ENCODE data around the gene SEC14L5. TPM values are rescaled to one million over a fixed set of nuclear protein-coding genes. Genes with fewer than 3 reads are reported as not detected.

SEC14L5 gene
- total and polyA plus RNA-seq, 2 donors (not counting 3 experiments of a cell fraction or from before 2014, with no cell fraction given): not detected

GRCh38 chr16:5022521-5022920, 64.4 kb downstream of the SEC14L5 start:
- H3K4me2 ChIP-seq (ENCODE audit: insufficient read depth, low read length): no peak overlapping the region
- POLR2A ChIA-PET: interaction anchor here (0.7 kb wide), 1 partner anchor 426 kb away, joined by 9 read pairs; no protein-coding TSS in a partner anchor
- no peak overlapping the region for H3K27ac ChIP-seq (ENCODE audit: insufficient read depth, low read depth, low read length)
- H3K9me3 ChIP-seq (replicated peaks; ENCODE audit: control insufficient read depth, insufficient read depth, low read length): no peaks in the 10 kb centered on the region
- DNase-seq (ENCODE audit: low read depth, low spot score) (no peak), FAIRE-seq (no peak)
- no peaks in the 10 kb centered on the region for H3K9me1 ChIP-seq (replicated peaks; ENCODE audit: control insufficient read depth, extremely low read depth, insufficient read depth, low read length)
- CTCF ChIA-PET: no interaction called here
- no peaks in the 10 kb centered on the region for H3K4me1 ChIP-seq (ENCODE audit: control insufficient read depth, extremely low read depth, insufficient read depth, low read length)
- no TSS peak for BruUV-seq (replicated peaks)
- no peaks in the 10 kb centered on the region for H3K79me2 ChIP-seq (ENCODE audit: control insufficient read depth, insufficient read depth, low read length)
- no peaks in the 10 kb centered on the region for H4K20me1 ChIP-seq (replicated peaks; ENCODE audit: control insufficient read depth, extremely low read depth, insufficient read depth, low read length)
- H3K9ac ChIP-seq (replicated peaks; ENCODE audit: extremely low read depth, insufficient read depth, low read length): no peak overlapping the region
- no peak overlapping the region for H3K4me3 ChIP-seq (replicated peaks in 1 of 3; ENCODE audit: insufficient read depth in 1 of 3, low read depth in 1 of 3, low read length in 3 of 3)
- H3K36me3 ChIP-seq (ENCODE audit: control insufficient read depth in 2 of 2, extremely low read depth in 1 of 2, insufficient read depth in 2 of 2, low read length in 2 of 2): no peaks in the 10 kb centered on the region
- intact Hi-C loops (cut with micrococcal nuclease) (no loop called here), dilution Hi-C loops (cut with MboI; ENCODE audit: extremely low pct_ligation_motif_present, low sequenced_read_pairs) (no loop called here)
- no peak overlapping the region for H2AFZ ChIP-seq (ENCODE audit: low read depth, low read length)
- TF ChIP-seq POLR2AphosphoS5 (IDR thresholded peaks at IDR 0.05; ENCODE audit: insufficient read depth, low read depth, low read length): no peak
- TF ChIP-seq MYC (IDR thresholded peaks at IDR 0.05; ENCODE audit: low read depth, low read length): no peak
- TF ChIP-seq POLR2A (IDR thresholded peaks at IDR 0.05; ENCODE audit: low read depth, low read length): no peak
- TF ChIP-seq CTCF (IDR thresholded peaks at IDR 0.05; ENCODE audit: extremely low read depth in 1 of 2, insufficient read depth in 1 of 2, low read depth in 1 of 2, low read length in 2 of 2): no peak
- no peak for TF ChIP-seq GATA2 (IDR thresholded peaks at IDR 0.05; ENCODE audit: insufficient read depth, insufficient read length, low read depth, low read length)
- TF ChIP-seq MAX (IDR thresholded peaks at IDR 0.05; ENCODE audit: insufficient read depth, insufficient read length): no peak
- no peak for TF ChIP-seq FOS (IDR thresholded peaks at IDR 0.05; ENCODE audit: borderline replicate concordance, insufficient read depth, low read length)
- no peak for TF ChIP-seq EZH2 (IDR thresholded peaks at IDR 0.05; ENCODE audit: borderline replicate concordance, low read depth, low read length, severe bottlenecking)
- TF ChIP-seq JUN (IDR thresholded peaks at IDR 0.05; ENCODE audit: borderline replicate concordance, insufficient read depth, insufficient read length, low read depth): no peak
- no peaks in the 10 kb centered on the region for H3K27me3 ChIP-seq (ENCODE audit: control insufficient read depth in 2 of 2, insufficient read depth in 2 of 2, low read length in 2 of 2)

Measured in endothelial cell of umbilical vein (primary cell).